ENCODE measurements around the gene PES1.

DNA sequence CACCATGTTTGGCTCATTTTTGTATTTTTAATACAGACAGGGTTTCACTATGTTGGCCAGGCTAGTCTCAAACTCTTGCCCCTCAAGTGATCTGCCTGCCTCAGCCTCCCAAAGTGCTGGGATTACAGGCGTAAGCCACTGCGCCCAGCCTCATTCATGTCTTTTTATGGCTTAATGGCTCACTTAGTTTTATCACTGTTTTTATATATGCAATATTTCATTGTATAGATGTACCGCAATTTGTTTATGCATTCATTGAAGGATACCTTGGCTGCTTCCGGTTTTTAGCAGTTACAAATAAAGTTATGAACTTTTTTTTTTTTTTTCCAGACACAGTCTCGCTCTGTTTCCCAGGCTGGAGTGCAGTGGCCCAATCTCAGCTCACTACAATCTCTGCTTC, 9.8 kb upstream of the PES1 start:
- TF ChIP-seq, protein P1, sequence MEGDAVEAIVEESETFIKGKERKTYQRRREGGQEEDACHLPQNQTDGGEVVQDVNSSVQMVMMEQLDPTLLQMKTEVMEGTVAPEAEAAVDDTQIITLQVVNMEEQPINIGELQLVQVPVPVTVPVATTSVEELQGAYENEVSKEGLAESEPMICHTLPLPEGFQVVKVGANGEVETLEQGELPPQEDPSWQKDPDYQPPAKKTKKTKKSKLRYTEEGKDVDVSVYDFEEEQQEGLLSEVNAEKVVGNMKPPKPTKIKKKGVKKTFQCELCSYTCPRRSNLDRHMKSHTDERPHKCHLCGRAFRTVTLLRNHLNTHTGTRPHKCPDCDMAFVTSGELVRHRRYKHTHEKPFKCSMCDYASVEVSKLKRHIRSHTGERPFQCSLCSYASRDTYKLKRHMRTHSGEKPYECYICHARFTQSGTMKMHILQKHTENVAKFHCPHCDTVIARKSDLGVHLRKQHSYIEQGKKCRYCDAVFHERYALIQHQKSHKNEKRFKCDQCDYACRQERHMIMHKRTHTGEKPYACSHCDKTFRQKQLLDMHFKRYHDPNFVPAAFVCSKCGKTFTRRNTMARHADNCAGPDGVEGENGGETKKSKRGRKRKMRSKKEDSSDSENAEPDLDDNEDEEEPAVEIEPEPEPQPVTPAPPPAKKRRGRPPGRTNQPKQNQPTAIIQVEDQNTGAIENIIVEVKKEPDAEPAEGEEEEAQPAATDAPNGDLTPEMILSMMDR (IDR thresholded peaks at IDR 0.05), result no peak
- TF ChIP-seq POLR2AphosphoS5 (IDR thresholded peaks at IDR 0.05) (no peak), POLR2A (IDR thresholded peaks at IDR 0.05) (no peak)
